Activated CD4-positive, alpha-beta memory T cell treated with anti-CD3 and anti-CD28 coated beads for 36 hours (primary cell): ENCODE measurements around the gene KCTD17. TPM values are rescaled to one million over a fixed set of nuclear protein-coding genes. Genes with fewer than 3 reads are reported as not detected.

Experiments
- CTCF ChIA-PET: fragments of 350-600 bp; sonication (Branson Sonifier 250); formaldehyde crosslinking; loops from one replicate; lab custom pipeline; 2021; ENCODE audit warnings: antibody characterized with exemption, inconsistent platforms; lab: Charles Lee
- POLR2A ChIA-PET: fragments of 350-600 bp; sonication (Branson Sonifier 250); formaldehyde crosslinking; loops from one replicate; lab custom pipeline; 2021; ENCODE audit warnings: antibody characterized with exemption; lab: Charles Lee
- DNase-seq: peaks from one replicate; pipeline ENCODE4 v3.0.0-alpha.2; 2020
- H3K27ac Mint-ChIP-seq: one replicate; pipeline ENCODE4 v1.8.0; 2021; ENCODE audit warnings: mixed read lengths
- H3K27me3 Mint-ChIP-seq: one replicate; pipeline ENCODE4 v1.8.0; 2021; ENCODE audit warnings: mixed read lengths
- H3K36me3 Mint-ChIP-seq: one replicate; pipeline ENCODE4 v1.8.0; 2021; ENCODE audit warnings: mixed read lengths
- H3K4me1 Mint-ChIP-seq: one replicate; pipeline ENCODE4 v1.8.0; 2021; ENCODE audit warnings: low read depth, mixed read lengths
- H3K4me3 Mint-ChIP-seq: one replicate; pipeline ENCODE4 v1.8.0; 2021; ENCODE audit warnings: mild to moderate bottlenecking, mixed read lengths
- H3K9me3 Mint-ChIP-seq: one replicate; pipeline ENCODE4 v1.8.0; 2021; ENCODE audit warnings: mixed read lengths
- intact Hi-C: fragments of 100-400 bp; cut with micrococcal nuclease; formaldehyde crosslinking; loops from one replicate; pipeline ENCODE4 v1.15.1; 2023
- total RNA-seq, 2 experiments: library from RNA; stranded (reverse); gene quantifications; one replicate each; pipeline ENCODE4 v1.2.3, GENCODE V29; 2021

The KCTD17 gene
- total RNA-seq, 2 experiments from 2014 or later: 46.0 to 47.3 TPM

DNA sequence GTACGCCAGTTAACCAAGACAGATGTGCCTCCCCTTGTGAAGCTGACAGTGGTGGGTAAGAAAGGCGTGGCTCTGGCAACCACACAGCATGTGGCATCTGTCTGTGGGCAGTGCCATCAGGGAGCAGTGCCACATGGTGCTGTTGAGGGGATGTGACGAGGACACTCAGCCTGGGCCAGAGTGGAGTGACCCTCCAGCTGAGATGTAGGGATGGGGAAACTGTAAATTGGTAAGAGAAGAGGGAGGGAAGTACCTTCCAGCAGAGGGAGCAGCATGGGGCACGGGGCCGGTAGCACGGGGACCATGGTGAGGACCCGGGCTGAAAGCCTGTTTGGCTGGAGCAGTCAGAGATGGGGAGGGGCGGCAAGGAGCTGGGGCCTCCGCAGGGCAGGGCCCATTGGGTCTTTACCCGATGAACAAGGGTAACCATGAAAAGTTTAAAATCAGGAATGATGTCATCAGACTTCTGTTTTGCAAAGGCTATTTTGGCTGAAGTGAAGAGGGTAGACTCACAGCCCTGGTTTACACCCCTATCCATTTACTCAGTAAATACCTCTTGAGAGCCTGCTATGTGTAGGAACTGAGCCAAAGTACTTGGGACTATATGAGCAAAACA, 47.5 kb downstream of the KCTD17 start:
- intact Hi-C loops: no loop called here
- Mint-ChIP-seq H3K36me3 (no peaks in the 10 kb centered on the region), H3K4me3 (no peak overlapping the region), H3K27me3 (peaks cover 2% of the 10 kb centered on the region), H3K9me3 (no peaks in the 10 kb centered on the region), H3K27ac (no peak overlapping the region), H3K4me1 (peaks cover 38% of the 10 kb centered on the region)
- ChIA-PET POLR2A (interaction anchor here (1.5 to 1.7 kb wide), 2 partner anchors 18 to 26 kb away, joined by 4 read pairs; no protein-coding TSS in a partner anchor), CTCF (interaction anchor here (1.0 to 1.4 kb wide), 4 partner anchors 15 to 101 kb away, joined by 3 to 4 read pairs (median 4); no protein-coding TSS in a partner anchor)
- peak; percentile 22 for DNase-seq

DNA sequence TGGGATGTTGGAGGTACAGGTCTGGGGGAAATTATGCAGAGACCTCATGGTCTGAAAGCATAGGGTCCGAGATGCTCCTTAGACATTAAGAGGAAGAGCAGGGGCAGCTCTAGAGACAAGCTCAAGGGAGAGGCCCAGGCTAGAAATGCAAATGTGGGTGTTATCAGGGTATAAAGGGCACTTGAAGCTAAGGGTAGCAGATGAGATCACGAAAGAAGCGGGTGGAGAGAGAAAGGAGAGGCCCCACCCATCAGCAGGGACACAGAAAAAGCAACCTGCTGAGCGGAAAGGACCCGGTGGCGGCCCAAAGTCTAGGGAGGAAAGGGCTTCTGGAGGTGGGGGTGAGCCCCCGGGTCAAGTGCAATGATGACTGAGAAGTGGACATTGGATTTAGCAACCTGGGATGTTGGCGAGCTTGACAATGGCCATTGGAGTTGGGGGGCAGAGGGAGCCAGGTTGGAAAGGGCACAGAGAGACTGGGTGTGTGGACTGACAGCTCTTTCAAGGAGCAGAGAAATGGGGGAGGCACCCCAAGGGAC, 49.1 kb downstream of the KCTD17 start:
- intact Hi-C loops: loop anchor here (1.0 kb wide), 1 partner anchor 38 kb away; no protein-coding TSS in a partner anchor
- CTCF ChIA-PET: interaction anchor here (0.9 to 1.3 kb wide), 2 partner anchors 26 to 99 kb away, joined by 3 read pairs; no protein-coding TSS in a partner anchor
- Mint-ChIP-seq H3K4me3 (peak overlapping the region; percentile 31), H3K4me1 (peaks cover 25% of the 10 kb centered on the region), H3K9me3 (no peaks in the 10 kb centered on the region), H3K27ac (peak overlapping the region; percentile 40), H3K27me3 (peaks cover 2% of the 10 kb centered on the region), H3K36me3 (no peaks in the 10 kb centered on the region)
- DNase-seq: peak; percentile 61
- POLR2A ChIA-PET: interaction anchor here (0.8 to 1.7 kb wide), 4 partner anchors 12 to 24 kb away, joined by 3 to 5 read pairs (median 4); no protein-coding TSS in a partner anchor

DNA sequence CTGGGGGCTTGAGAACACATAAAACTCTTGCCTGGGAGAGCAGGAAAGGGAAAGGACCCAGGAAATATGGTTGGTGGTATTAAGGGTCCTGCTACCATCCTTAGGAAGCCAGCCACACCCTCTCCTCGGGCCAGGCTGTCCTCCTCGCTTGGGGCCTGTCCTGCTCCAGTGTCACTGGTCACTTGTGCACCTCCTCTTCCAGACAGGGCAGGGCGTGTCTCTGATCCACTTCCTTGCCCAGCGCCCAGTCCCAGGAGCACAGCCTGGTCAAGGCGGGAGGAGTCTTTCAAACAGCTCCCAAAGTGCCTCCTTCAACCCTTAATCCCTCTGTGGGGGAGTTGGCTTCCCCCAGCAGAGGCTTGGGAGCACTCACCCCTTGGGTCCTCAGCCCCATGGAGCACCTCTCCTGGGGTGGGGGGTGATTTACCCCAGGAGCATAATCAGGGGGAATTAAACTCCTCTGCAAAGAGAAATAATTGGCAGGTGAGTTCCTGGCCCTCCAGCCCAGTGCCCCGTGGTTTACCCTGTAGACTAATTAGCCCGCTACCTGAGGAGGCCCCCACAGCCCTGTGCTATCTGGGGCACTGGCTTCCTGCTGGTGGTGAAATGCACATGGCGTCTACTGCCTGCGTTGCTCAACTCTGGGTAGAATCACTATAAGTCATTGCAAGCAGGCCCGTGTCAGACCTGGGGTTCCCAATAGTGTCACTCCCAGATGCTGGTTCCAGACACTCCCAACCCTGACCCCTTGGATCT, 49.9 kb downstream of the KCTD17 start:
- ChIA-PET POLR2A (interaction anchor here (1.2 kb wide), 1 partner anchor 22 kb away, joined by 5 read pairs; no protein-coding TSS in a partner anchor), CTCF (no interaction called here)
- Mint-ChIP-seq H3K36me3 (no peaks in the 10 kb centered on the region), H3K27ac (no peak overlapping the region), H3K9me3 (no peaks in the 10 kb centered on the region), H3K4me3 (no peak overlapping the region), H3K27me3 (peaks cover 2% of the 10 kb centered on the region), H3K4me1 (peaks cover 25% of the 10 kb centered on the region)
- no peak for DNase-seq
- intact Hi-C loops: no loop called here

DNA sequence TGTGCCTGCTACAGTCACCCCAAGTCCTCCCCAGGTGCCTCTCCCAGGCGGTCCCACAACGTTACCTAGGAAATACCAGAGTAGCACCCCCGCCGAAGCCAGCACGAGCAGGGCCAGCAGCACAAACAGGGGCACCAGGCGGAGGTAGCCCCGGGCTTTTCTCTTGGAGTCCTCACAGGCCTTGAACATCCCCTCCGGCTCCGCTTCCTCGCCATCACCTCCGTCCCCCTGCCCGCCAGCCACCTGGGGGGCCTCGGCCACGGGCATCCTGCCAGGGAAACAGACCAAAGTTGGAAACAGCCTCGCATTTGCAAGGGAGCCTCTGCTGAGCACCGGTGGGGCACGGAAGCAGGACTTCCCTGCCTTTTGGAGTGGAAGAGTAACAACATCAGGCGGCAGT, 51.6 kb downstream of the KCTD17 start:
- no peak for DNase-seq
- H3K27me3 Mint-ChIP-seq: no peaks in the 10 kb centered on the region
- H3K4me1 Mint-ChIP-seq: peaks cover 25% of the 10 kb centered on the region
- ChIA-PET POLR2A (no interaction called here), CTCF (no interaction called here)
- intact Hi-C loops: no loop called here
- H3K36me3 Mint-ChIP-seq: no peaks in the 10 kb centered on the region
- no peak overlapping the region for H3K27ac Mint-ChIP-seq
- H3K4me3 Mint-ChIP-seq: no peak overlapping the region
- H3K9me3 Mint-ChIP-seq: no peaks in the 10 kb centered on the region

DNA sequence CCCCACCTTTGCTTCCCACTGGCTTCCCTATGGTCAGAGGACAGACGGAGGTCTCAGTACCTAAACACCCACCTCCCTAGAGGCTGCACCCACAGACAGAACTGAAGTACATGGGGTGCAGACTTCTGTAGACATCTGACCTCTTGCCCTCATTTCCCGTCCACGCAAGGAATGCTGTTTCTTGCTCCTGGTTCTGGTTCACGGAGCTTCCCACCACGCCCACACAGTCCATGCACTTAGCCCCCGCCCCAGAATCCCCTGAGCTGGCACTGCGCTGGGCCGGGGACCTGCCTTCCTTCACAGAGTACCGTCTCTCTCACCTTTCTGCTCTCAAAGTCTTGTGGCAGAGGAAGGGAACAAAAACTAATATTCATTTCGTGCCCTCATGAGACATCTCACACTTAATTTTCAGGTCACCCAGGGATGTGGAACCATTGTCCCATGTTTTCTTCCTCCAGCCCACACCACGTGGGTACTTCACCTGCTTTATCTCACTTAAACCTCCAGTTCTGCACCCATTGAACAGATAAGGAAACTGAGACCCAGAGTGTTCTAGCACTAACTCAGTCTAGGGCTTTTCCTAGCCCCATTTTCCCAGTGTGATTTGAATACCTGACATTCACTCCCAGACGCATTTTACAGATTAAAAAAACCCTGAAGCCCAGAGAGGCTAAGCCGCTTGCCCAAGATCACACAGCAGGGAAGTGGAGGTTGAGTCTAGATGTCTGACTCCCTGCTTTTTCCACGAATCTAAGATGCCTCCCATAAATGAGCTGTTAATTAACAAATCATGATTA, 52.3 kb downstream of the KCTD17 start:
- Mint-ChIP-seq H3K4me1 (peaks cover 19% of the 10 kb centered on the region), H3K27ac (no peak overlapping the region), H3K4me3 (no peak overlapping the region), H3K9me3 (no peaks in the 10 kb centered on the region), H3K36me3 (no peaks in the 10 kb centered on the region), H3K27me3 (no peaks in the 10 kb centered on the region)
- POLR2A ChIA-PET: no interaction called here
- intact Hi-C loops: no loop called here
- CTCF ChIA-PET: no interaction called here
- DNase-seq: no peak

DNA sequence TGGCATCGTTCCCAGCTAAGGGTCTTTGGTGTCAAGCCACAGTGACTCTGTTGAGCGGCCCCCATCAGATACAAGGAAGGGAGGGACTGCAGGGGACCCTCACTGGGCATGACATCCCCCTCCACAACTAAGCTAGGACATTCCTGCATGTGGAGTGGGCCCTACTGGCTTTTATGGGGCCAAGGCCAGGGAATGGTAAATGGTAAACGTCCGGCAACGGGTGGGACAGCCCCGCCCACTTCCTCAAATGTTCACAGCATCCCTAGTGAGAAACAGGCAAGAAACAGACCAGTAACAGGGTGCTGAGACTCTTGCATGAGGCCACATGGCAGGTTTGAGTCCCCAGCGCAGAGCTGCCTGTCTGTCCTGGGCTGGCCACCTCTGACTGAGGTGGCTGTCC, 53.6 kb downstream of the KCTD17 start:
- no peak overlapping the region for H3K4me3 Mint-ChIP-seq
- H3K9me3 Mint-ChIP-seq: no peaks in the 10 kb centered on the region
- H3K27me3 Mint-ChIP-seq: no peaks in the 10 kb centered on the region
- H3K36me3 Mint-ChIP-seq: no peaks in the 10 kb centered on the region
- ChIA-PET CTCF (interaction anchor here (1.8 kb wide), 1 partner anchor 11 kb away, joined by 6 read pairs; no protein-coding TSS in a partner anchor), POLR2A (interaction anchor here (1.3 kb wide), 1 partner anchor 17 kb away, joined by 5 read pairs; no protein-coding TSS in a partner anchor)
- no peak overlapping the region for H3K27ac Mint-ChIP-seq
- peaks cover 10% of the 10 kb centered on the region for H3K4me1 Mint-ChIP-seq
- no peak for DNase-seq
- intact Hi-C loops: no loop called here

DNA sequence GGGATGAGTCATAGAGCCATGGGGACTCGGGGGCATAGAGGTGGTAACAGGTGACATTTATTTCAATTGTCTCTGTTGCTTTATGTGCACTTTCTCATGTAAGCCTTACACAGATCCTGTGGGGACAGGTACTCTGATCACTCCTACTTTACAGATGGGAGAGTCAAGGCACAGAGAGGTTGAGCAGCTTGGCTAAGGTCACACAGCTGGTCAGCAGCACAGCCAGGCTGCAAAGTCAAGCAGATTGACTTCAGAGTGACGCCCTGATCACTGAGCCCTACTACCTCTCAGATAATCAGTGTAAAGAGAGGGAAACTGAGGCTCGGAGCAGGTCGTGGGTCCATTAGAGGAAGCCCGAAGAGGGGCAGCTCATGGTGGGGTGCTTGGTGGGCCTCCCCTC, 54.4 kb downstream of the KCTD17 start:
- intact Hi-C loops: no loop called here
- H3K9me3 Mint-ChIP-seq: no peaks in the 10 kb centered on the region
- ChIA-PET POLR2A (interaction anchor here (1.3 kb wide), 1 partner anchor 16 kb away, joined by 5 read pairs; no protein-coding TSS in a partner anchor), CTCF (interaction anchor here (1.8 kb wide), 1 partner anchor 12 kb away, joined by 6 read pairs; no protein-coding TSS in a partner anchor)
- no peak for DNase-seq
- no peak overlapping the region for H3K27ac Mint-ChIP-seq
- H3K4me1 Mint-ChIP-seq: peaks cover 3% of the 10 kb centered on the region
- H3K36me3 Mint-ChIP-seq: no peaks in the 10 kb centered on the region
- H3K4me3 Mint-ChIP-seq: no peak overlapping the region
- H3K27me3 Mint-ChIP-seq: no peaks in the 10 kb centered on the region

DNA sequence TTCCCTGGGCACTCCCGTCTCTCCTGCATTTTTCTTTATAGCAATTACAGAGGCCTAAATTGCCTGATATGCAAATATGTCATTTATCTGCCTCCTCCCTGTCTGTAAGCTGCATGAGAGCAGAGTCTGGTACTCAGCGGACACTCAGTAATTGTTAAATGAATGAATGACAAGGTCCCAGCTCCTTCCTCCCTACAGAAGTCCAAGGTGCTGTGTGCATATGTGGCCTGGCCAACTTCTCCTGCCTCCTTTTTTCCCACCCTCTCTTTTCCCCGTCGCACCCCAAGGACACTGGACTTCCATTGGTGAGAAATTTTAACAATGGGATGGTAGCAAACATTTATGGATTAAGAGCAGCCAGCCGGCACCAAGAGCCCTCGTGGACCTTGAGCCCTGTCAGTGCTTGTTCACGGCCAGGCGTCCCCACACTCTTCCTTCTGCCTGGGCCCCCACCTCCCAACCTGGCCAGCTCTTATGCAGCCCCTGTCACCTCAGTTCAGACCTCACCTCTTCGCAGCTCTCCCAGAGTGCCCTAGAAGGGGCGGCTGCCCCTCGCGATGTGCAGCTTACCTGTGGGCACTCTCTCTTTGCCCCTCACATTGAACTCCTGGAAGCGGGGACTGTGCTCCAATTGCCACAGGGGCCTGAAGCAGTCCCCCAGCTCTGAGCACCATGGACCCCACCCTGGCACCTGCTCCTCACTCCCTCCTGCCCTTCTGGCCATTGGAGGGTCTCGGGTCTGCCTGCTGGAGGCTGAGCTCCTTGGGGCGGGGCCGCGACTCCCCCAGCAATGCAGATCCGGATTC, 56.5 kb downstream of the KCTD17 start:
- no peaks in the 10 kb centered on the region for H3K36me3 Mint-ChIP-seq
- DNase-seq: no peak
- H3K27me3 Mint-ChIP-seq: no peaks in the 10 kb centered on the region
- intact Hi-C loops: no loop called here
- peaks cover 3% of the 10 kb centered on the region for H3K4me1 Mint-ChIP-seq
- CTCF ChIA-PET: interaction anchor here (0.8 kb wide), 1 partner anchor 92 kb away, joined by 3 read pairs; no protein-coding TSS in a partner anchor
- no peak overlapping the region for H3K27ac Mint-ChIP-seq
- POLR2A ChIA-PET: interaction anchor here (1.5 kb wide), 1 partner anchor 14 kb away, joined by 5 read pairs; no protein-coding TSS in a partner anchor
- H3K9me3 Mint-ChIP-seq: no peaks in the 10 kb centered on the region
- H3K4me3 Mint-ChIP-seq: no peak overlapping the region

DNA sequence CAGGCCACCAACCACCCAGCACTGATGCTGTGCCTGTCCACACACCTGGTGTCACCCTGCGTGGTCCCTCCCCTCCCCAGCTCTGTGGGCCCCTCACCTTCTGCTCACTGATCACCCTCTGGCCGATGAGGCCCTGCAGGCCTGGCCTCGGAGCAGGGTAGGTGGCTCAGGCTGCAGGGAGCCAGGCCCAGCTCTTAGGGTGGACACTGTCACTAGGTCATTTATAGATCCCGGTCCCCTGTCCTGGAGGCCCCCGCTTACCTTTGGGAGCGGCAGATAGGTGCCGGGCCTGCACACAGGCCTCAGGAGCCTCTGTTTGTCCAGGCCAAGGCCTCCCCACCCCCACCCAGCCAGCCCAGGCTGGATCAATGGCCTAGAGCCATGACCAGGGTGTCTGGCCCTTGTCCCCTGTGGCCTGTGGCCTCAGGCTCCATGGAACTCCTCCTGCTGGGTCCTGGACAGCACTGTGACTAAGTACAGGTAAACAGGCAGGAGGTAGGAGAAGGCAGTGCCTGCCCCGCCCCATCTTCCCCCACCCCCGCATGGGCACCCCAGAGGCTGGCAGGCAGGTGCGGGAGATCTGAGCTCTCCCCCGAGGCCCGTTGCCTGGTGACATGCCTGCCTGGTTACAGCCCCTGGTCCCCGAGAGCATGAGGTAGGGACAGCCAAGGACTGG, 57.8 kb downstream of the KCTD17 start, which contains the start of gene TMPRSS6:
Gene TMPRSS6, minus strand, starts transcription at position 472 of the 676 bp plus-strand sequence. CDS start 6,296 bp downstream, outside the sequence.
- Mint-ChIP-seq H3K4me1 (no peaks in the 10 kb centered on the region), H3K27me3 (no peaks in the 10 kb centered on the region), H3K9me3 (no peaks in the 10 kb centered on the region), H3K36me3 (no peaks in the 10 kb centered on the region), H3K27ac (no peak within 1 kb of the TSS), H3K4me3 (no peak within 1 kb of the TSS)
- ChIA-PET POLR2A (interaction anchor here (0.6 kb wide), 1 partner anchor 27 kb away, joined by 3 read pairs; no protein-coding TSS in a partner anchor), CTCF (no interaction called here)
- no peak for DNase-seq
- intact Hi-C loops: no loop called here

DNA sequence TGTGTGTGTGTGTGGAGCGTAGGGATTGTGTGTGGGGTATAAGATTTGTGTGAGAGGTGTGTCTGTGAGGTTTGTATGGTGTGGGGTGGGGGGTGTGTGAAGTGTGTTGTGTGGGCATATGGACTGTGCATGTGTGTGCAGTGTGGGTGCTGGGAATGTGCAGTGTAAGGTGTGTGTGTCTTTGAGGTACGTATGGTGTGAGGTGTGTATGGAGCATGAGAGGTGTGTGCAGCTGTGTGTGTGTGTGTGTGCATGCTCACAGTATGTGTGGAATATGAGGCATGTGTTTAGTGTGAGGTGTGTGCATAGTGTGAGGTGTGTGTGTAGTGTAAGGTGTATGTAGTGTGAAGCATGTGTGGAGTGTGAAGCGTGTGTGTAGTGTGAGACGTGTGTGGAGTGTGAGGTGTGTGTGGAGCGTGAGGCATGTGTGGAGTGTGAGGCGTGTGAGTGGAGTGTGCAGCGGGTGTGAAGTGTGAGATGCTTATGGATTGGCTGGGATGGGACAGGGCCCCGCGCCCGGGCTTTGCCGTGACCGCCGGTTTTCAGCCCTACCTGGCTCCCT, 59.7 kb downstream of the KCTD17 start:
- DNase-seq: no peak
- Mint-ChIP-seq H3K27ac (no peak overlapping the region), H3K4me3 (no peak overlapping the region), H3K27me3 (no peaks in the 10 kb centered on the region), H3K4me1 (peaks cover 9% of the 10 kb centered on the region), H3K9me3 (no peaks in the 10 kb centered on the region), H3K36me3 (no peaks in the 10 kb centered on the region)
- intact Hi-C loops: no loop called here
- POLR2A ChIA-PET: no interaction called here
- CTCF ChIA-PET: no interaction called here
